IMR-90 (cell line): ENCODE measurements around the gene C8B.

ENCODE experiments used
- RCOR1 ChIP-seq: IDR thresholded peaks from 2 replicates; pipeline ENCODE4 v1.6.1; 2012; ENCODE audit warnings: mild to moderate bottlenecking, low read length, improper control_type of control experiment; ENCODE audit not compliant: insufficient replicate concordance
- TF ChIP-seq, protein P1 (sequence below): fragments of 150-350 bp; IDR thresholded peaks from 2 replicates; pipeline ENCODE4 v1.6.1; 2016; ENCODE audit warnings: low read depth, mild to moderate bottlenecking, low read length, moderate library complexity, borderline replicate concordance
- TF ChIP-seq, protein P2 (sequence below): fragments of 150-350 bp; IDR thresholded peaks from 2 replicates; pipeline ENCODE4 v1.6.1; 2017; ENCODE audit warnings: mild to moderate bottlenecking, antibody characterized with exemption, low read length, low read depth
- TF ChIP-seq, protein P3 (sequence below): conservative IDR thresholded peaks from 2 replicates; pipeline ENCODE4 v1.5.1; 2012; ENCODE audit warnings: mild to moderate bottlenecking, low read depth, low read length, improper control_type of control experiment

DNA sequence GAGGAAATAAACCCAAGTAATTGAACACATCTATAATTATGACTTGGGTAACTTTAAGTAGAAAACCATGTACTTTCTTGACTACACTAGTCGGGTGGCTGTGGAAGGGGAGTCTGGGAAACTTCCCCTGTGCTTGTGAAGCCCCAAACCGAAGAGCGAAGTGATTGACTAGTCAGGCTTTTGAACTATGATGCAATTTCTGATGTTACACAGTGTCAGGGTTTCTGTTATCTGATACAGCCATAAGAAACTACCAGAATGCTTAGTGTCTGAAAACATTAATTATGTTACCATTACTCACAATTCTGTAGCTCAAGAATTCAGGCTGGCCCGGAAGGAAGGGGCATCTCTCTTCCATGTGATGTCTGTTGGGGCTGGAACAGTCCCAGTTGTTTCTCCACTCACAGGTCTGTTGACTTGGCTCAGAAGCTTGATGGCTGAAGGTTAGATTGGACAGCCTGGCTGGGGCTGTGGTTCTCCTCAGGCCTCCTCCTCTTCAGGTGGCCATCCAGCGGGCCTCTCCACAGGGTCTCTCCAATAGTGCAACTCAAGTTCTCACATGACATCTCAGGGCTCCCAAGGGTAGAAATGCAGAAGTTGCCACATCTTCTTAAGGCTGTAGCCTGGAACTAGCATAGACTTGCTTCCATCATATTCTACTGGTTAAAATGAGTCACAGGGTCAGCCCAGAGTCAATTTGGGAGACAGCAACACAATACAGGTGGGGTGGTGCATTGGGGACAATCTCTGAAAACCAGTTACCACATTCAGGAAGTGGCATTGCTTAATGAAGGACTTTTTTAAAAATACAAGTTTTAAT lies 8.3 kb upstream of the C8B start:
- TF ChIP-seq, protein P1, sequence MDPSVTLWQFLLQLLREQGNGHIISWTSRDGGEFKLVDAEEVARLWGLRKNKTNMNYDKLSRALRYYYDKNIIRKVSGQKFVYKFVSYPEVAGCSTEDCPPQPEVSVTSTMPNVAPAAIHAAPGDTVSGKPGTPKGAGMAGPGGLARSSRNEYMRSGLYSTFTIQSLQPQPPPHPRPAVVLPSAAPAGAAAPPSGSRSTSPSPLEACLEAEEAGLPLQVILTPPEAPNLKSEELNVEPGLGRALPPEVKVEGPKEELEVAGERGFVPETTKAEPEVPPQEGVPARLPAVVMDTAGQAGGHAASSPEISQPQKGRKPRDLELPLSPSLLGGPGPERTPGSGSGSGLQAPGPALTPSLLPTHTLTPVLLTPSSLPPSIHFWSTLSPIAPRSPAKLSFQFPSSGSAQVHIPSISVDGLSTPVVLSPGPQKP, result no peak
- TF ChIP-seq, protein P2, sequence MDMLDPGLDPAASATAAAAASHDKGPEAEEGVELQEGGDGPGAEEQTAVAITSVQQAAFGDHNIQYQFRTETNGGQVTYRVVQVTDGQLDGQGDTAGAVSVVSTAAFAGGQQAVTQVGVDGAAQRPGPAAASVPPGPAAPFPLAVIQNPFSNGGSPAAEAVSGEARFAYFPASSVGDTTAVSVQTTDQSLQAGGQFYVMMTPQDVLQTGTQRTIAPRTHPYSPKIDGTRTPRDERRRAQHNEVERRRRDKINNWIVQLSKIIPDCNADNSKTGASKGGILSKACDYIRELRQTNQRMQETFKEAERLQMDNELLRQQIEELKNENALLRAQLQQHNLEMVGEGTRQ, result no peak
- TF ChIP-seq, protein P3, sequence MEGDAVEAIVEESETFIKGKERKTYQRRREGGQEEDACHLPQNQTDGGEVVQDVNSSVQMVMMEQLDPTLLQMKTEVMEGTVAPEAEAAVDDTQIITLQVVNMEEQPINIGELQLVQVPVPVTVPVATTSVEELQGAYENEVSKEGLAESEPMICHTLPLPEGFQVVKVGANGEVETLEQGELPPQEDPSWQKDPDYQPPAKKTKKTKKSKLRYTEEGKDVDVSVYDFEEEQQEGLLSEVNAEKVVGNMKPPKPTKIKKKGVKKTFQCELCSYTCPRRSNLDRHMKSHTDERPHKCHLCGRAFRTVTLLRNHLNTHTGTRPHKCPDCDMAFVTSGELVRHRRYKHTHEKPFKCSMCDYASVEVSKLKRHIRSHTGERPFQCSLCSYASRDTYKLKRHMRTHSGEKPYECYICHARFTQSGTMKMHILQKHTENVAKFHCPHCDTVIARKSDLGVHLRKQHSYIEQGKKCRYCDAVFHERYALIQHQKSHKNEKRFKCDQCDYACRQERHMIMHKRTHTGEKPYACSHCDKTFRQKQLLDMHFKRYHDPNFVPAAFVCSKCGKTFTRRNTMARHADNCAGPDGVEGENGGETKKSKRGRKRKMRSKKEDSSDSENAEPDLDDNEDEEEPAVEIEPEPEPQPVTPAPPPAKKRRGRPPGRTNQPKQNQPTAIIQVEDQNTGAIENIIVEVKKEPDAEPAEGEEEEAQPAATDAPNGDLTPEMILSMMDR, result no peak
- no peak for TF ChIP-seq RCOR1
